Adrenal gland (tissue), 12 donors: ENCODE results near the gene SUSD6. TPM values are rescaled to one million over a fixed set of nuclear protein-coding genes. Genes with fewer than 3 reads are reported as not detected.
"Not testable (repeated sequence)": the region's sequence is repeated elsewhere in the genome, so short reads cannot be mapped to it uniquely, and the experiment has no call there.

Source experiments
- DNase-seq, 7 donors: peaks; one replicate each; pipeline ENCODE4 v3.0.0-alpha.2; 2019 to 2020
- H3K27ac ChIP-seq, 5 donors: fragments of 200-600 bp; sonication (generic) in 4 of 5; 1 replicate in 3 of 5; 2 replicates in 2 of 5; pipeline versions ENCODE4 v1.5.1 to v1.8.0; 2016 to 2020; ENCODE audit warnings: mild to moderate bottlenecking in 1 of 5
- H3K27me3 ChIP-seq: fragments of 200-600 bp; 2 replicates; pipeline ENCODE4 v1.8.0; 2021
- H3K36me3 ChIP-seq, 2 donors: fragments of 200-600 bp; replicated peaks in 1 of 2; 1 replicate in 1 of 2; 2 replicates in 1 of 2; pipeline versions ENCODE4 v1.5.1 to v1.8.0; 2018 to 2022
- H3K4me1 ChIP-seq, 2 donors: fragments of 200-600 bp; replicated peaks in 1 of 2; 1 replicate in 1 of 2; 2 replicates in 1 of 2; pipeline versions ENCODE4 v1.5.1 to v1.8.0; 2018 to 2021
- H3K4me3 ChIP-seq, 4 donors: fragments of 200-600 bp; sonication (generic) in 3 of 4; one replicate each; pipeline ENCODE4 v1.5.1; 2016 to 2018
- H3K9me3 ChIP-seq, 3 donors: fragments of 200-600 bp; sonication (generic) in 1 of 3; replicated peaks in 1 of 3; 1 replicate in 2 of 3; 2 replicates in 1 of 3; pipeline versions ENCODE4 v1.5.1 to v1.8.0; 2016 to 2021
- CTCF ChIP-seq, 6 experiments: fragments of 450-650 bp in 4 of 6; fragments of 200-600 bp in 2 of 6; sonication (generic) in 1 of 6; IDR thresholded peaks; 1 replicate in 5 of 6; 2 replicates in 1 of 6; pipeline versions ENCODE4 v1.5.1 to v1.8.0; 2016 to 2021; ENCODE audit warnings: antibody characterized with exemption in 6 of 6, mild to moderate bottlenecking in 2 of 6, moderate library complexity in 1 of 6
- POLR2A ChIP-seq, 2 donors: fragments of 450-650 bp; IDR thresholded peaks; one replicate each; pipeline ENCODE4 v1.6.1; 2017; ENCODE audit warnings: antibody characterized with exemption in 2 of 2, mild to moderate bottlenecking in 2 of 2, moderate library complexity in 1 of 2
- WGBS, 4 donors: extraction: QIAGEN DNeasy Blood & Tissue Kit in 2 of 4; methylation state at CpG; one replicate each; pipeline versions ENCODE4 v1.1.5 to v1.1.7; 2013 to 2017; 5-methylcytosine and 5-hydroxymethylcytosine counted together
- intact Hi-C, 2 donors: fragments of 100-400 bp; cut with DNase I; formaldehyde crosslinking; loops; one replicate each; pipeline versions ENCODE4 v1.14.1 to v1.15.0; 2022 to 2023
- polyA plus RNA-seq, 3 donors: library from polyadenylated mRNA; stranded (reverse); fragments of 200-250 nt in 2 of 3; fragments of 350-450 nt in 1 of 3; fragmentation: Illumina TruSeq in 1 of 3; extraction: RNeasy Lipid Tissue Mini Kit (QIAGEN cat#74804) in 1 of 3; gene quantifications; one replicate each; pipeline ENCODE4 v1.2.3, GENCODE V29; 2013 to 2014
- total RNA-seq, 9 donors: library from RNA; depleted of rRNA in 4 of 9; stranded (reverse); fragments of >200 nt in 4 of 9; fragments of 120-200 nt in 1 of 9; fragmentation: NEBNext Ultra II Directional in 1 of 9; extraction: Animal tissue kit (Norgen Biotek cat#: 25700) in 1 of 9; gene quantifications; one replicate each; pipeline versions ENCODE4 v1.1.0 to v1.2.4, GENCODE V29; 2013 to 2023
- donor health status: healthy with polysubstance abuse.
- donor health status: Bipolar disorder and iron deficiency.
- donor health status: DM: yes; HTN: yes; CAD: no.
- donor health status: DM: no; HTN: no; CAD: no.
- donor health status: DM: no; HTN: no; CAD: no.
- donor health status: DM: yes; HTN: yes; CAD: no.

SUSD6 gene
- total and polyA plus RNA-seq, 12 donors, result 7.8 to 75.5 (median 41.0) TPM

DNA sequence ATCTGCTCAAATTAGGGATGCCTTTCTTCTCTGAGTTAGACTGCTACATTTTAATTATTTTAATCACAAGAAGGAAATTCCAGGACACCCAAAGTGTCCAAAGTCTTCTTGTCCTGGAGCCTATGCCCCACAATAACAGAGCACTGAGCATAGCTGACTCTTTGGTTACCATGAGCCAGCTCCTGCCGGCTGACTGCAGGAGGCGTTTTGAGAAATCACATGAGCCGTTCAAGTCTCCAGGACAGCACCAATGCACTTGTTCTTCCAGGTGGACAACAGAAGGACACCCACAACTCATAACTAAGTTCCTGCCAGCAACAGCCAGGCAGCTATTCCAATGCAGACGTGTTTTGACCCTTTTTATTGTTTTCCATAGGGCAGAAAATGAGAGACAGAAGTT lies 109.5 kb downstream of the SUSD6 start:
- H3K4me1 ChIP-seq, result peaks cover 8 to 39% of the 10 kb centered on the region in 2 donors
- 79 to 89% (median 85%) methylated on average over 4 of the region's 4 CpGs for WGBS, 4 donors
- no peak for DNase-seq

GRCh38 chr14:69726761-69727511 lies 115.5 kb downstream of the SUSD6 start:
- WGBS, 4 donors, result 3 to 4% (median 3%) methylated on average over 23 to 51 of the region's 51 CpGs
- no peaks in the 10 kb centered on the region for H3K36me3 ChIP-seq
- peak overlapping the region in 2 of 4 donors; percentile 5 to 48 for H3K4me3 ChIP-seq
- peak overlapping the region in 3 of 5 donors; percentile 23 to 75 (median 53) for H3K27ac ChIP-seq
- peak; percentile 71 to 91 (median 83) for DNase-seq
- TF ChIP-seq POLR2A (IDR thresholded peaks at IDR 0.05) (no peak), CTCF (IDR thresholded peaks at IDR 0.05) (peak; percentile 96 to 100 (median 98))
- H3K4me1 ChIP-seq, result peaks cover 4 to 20% of the 10 kb centered on the region in 2 donors
- H3K9me3 ChIP-seq, result no peaks in the 10 kb centered on the region
- intact Hi-C loops, result loop anchor here (5.0 kb wide), 2 partner anchors 125 to 140 kb away; no protein-coding TSS in a partner anchor
- H3K27me3 ChIP-seq, result no peaks in the 10 kb centered on the region

More for the DNA sequence above, 109.5 kb downstream of the SUSD6 start:
- intact Hi-C loops, result no loop called here
- no peaks in the 10 kb centered on the region for H3K36me3 ChIP-seq
- H3K9me3 ChIP-seq, result no peaks in the 10 kb centered on the region
- H3K4me3 ChIP-seq, result no peak overlapping the region
- no peak overlapping the region for H3K27ac ChIP-seq
- TF ChIP-seq CTCF (IDR thresholded peaks at IDR 0.05) (no peak), POLR2A (IDR thresholded peaks at IDR 0.05) (no peak)
- no peaks in the 10 kb centered on the region for H3K27me3 ChIP-seq

GRCh38 chr14:69727860-69728259 lies 116.5 kb downstream of the SUSD6 start:
- intact Hi-C loops, result loop anchor here (5.0 kb wide), 2 partner anchors 126 to 141 kb away; no protein-coding TSS in a partner anchor
- 66 to 85% (median 77%) methylated on average over 4 of the region's 4 CpGs for WGBS, 4 donors

GRCh38 chr14:69731919-69732598 lies 120.7 kb downstream of the SUSD6 start:
- DNase-seq, result peak in 1 of 7 donors; percentile 36
- H3K27ac ChIP-seq, H3K9me3 ChIP-seq, intact Hi-C loops, H3K4me3 ChIP-seq, H3K36me3 ChIP-seq, H3K27me3 ChIP-seq, H3K4me1 ChIP-seq: not testable (repeated sequence)
- WGBS, 4 donors, result 89 to 96% (median 91%) methylated on average over 8 of the region's 8 CpGs

More at GRCh38 chr14:69727860-69728259, 116.5 kb downstream of the SUSD6 start:
- no peak overlapping the region for H3K4me3 ChIP-seq
- peaks cover 4 to 15% of the 10 kb centered on the region in 2 donors for H3K4me1 ChIP-seq
- no peak for TF ChIP-seq POLR2A (IDR thresholded peaks at IDR 0.05)
- TF ChIP-seq CTCF (IDR thresholded peaks at IDR 0.05), result no peak
- no peaks in the 10 kb centered on the region for H3K9me3 ChIP-seq
- H3K27me3 ChIP-seq, result no peaks in the 10 kb centered on the region
- no peak overlapping the region for H3K27ac ChIP-seq
- H3K36me3 ChIP-seq, result no peaks in the 10 kb centered on the region
- peak in 1 of 7 donors; percentile 50 for DNase-seq

DNA sequence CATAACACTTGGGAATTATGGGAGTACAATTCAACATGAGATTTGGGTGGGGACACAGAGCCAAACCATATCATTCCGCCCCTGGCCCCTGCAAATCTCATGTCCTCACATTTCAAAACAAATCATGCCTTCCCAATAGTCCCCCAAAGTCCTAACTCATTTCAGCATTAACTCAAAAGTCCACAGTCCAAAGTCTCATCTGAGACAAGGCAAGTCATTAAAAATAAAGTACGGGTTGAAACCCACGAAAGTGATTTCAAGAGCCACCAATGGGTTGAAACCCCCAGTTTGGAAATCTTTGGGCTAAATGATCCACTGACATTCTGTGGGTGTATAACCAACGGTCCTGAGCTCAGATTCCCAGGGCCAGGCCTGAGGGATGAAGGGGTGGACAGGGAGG lies 125.0 kb downstream of the SUSD6 start:
- 71 to 87% (median 81%) methylated on average over 4 of the region's 4 CpGs for WGBS, 4 donors
- not testable (repeated sequence) for H3K27me3 ChIP-seq

More for the DNA sequence above, 125.0 kb downstream of the SUSD6 start:
- H3K36me3 ChIP-seq, H3K4me1 ChIP-seq, intact Hi-C loops, H3K4me3 ChIP-seq, DNase-seq, H3K9me3 ChIP-seq, H3K27ac ChIP-seq: not testable (repeated sequence)
